Activated naive CD4-positive, alpha-beta T cell treated with anti-CD3 and anti-CD28 coated beads, Interleukin-2, amount 50 U/mL, for 16 hours (primary cell): ENCODE data around the gene KATNB1.
"Not testable (repeated sequence)": the region's sequence is repeated elsewhere in the genome, so short reads cannot be mapped to it uniquely, and the experiment has no call there.

Source experiments
- DNase-seq: peaks from one replicate; pipeline ENCODE4 v3.0.0-alpha.2; 2020

The KATNB1 gene

DNA sequence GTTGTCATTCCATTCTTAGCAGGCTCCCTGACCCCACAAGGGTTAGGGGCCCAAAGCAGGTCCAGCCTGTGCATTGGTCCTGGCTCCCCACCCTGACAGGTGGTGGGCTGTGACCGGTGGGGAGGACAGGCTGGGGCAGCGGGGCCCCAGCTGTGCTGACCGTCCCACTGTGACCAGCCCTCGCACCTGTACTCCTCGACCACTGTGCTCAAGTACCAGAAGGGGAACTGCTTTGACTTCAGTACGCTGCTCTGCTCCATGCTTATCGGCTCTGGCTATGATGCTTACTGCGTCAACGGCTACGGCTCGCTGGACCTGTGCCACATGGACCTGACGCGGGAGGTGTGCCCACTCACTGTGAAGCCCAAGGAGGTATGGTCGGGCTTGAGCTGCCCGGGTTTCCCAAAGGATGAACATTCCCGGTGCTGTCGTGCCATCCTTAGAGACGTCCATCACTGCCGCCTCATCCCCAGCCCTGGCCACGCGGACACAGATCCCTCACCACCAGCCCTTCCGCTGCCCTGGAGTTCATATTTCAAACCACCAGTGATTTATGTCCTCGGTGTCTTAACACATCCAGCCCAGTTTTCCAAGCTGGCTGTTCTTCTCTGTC lies 33.7 kb upstream of the KATNB1 start:
- DNase-seq: no peak

DNA sequence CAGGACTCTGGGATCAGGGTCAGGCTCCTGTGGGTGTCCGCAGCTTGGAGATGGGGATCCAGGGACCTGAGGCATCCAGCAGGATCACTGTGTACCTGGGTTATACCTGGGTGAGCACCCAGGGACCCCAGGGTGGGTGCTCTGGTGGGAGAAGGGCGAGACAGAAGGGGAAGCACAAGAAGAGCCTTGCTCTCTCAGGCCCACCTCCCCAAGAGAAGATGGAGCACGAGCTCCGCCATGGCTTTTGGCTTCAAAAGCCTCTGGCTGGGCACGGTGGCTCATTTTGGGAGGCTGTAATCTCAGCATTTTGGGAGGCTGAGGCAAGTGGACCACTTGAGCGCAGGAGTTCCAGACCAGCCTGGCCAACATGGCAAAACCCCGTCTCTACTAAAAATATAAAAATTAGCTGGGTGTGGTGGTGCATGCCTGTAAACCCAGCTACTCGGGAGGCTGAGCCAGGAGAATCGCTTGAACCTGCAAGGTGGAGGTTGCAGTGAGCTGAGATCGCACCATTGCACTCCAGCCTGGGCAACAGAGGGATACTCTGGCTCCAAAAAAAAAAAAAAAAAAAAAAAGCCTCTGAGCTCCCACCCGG lies 32.1 kb upstream of the KATNB1 start:
- no peak for DNase-seq

DNA sequence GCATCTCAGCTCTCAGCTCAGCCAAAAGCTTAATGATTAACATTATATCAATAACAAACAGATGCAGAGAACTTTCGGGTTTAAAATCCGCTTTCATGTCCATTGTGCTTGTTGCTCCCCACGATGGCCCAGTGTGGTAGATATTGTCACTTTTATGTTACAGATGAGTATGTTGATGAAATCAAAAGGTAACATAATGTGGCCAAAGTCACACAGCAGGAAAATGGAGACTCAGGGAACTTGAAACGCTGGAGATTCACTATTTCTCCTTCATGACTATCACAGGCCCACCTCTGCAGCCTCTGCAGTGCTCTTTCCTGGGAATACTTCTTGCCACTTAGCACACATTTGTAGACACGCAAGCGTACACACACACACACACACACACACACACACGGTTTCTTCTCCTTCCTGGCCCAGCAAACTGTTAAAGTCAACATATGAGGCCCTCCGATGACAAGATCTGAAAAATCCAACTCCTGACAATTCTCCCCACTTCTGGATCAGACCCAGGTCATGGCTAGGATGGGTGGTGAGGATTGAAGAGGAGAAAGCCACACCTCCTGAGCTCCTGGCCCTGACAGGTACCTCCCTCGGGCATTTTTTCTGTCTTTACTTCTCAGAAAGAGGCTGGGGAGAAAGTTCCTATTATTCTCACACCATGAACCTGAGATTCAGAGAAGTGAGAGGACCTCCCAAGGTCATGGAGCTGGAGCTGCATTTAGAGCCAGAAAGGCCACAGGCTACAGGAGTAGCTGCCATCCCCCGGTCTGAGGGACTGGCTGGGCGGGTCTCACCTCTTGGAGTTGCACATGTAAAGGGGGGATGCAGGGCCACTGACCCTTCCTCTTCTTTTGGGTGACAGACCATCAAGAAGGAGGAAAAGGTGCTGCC lies 31.3 kb upstream of the KATNB1 start:
- no peak for DNase-seq

DNA sequence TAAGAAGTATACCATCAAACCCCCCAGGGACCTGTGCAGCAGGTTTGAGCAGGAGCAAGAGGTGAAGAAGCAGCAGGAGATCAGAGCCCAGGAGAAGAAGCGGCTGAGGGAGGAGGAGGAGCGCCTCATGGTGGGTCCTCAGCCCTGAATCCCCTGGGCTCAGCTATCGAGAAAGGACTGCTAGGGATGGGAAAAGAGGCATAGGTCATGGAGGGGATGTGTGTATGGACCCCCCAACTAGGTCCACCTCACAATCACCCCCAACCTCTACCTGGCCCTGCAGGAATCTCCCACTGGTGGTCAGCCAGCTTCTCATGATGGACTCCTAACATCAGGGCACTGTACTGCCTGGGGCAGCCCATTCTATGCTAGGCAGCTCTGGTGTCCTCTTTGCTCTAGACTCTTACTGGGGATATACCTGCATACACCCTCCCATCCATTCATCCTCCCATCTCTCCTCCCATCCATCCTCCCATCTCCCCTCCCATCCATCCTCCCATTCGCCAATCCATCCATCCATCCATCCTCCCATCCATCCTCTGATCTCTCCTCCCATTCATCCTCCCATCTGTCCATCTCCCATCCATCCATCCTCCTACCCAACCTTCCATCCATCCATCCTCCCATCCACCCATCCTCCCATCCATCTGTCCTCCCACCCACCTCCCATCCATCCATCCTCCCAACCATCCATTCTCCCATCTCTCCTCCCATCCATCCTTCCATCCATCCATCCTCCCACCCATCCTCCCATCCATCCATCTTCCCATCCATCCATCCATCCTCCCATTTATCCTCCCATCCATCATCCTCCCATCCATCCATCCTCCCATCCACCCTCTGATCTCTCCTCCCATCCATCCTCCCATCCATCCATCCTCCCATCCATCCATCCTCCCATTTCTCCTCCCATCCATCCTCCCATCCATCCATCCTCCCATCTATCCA lies 30.4 kb upstream of the KATNB1 start:
- no peak for DNase-seq

DNA sequence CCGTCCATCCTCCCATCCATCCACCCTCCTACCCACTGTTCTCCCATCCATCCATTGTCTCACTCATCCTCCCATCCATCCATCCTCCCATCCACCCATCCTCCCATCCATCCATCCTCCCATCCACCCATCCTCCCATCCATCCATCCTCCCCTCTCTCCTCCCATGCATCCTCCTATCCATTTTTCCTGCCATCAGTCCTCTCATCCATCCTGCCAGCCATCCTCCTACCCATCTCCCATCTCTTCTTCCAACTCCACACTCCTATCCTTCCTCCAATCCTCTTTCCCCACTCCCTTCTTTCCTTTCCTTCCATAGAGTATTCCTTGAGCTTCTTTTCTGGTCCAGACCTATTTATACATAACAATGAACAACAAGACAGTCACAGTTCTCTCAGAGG lies 28.9 kb upstream of the KATNB1 start:
- no peak for DNase-seq

DNA sequence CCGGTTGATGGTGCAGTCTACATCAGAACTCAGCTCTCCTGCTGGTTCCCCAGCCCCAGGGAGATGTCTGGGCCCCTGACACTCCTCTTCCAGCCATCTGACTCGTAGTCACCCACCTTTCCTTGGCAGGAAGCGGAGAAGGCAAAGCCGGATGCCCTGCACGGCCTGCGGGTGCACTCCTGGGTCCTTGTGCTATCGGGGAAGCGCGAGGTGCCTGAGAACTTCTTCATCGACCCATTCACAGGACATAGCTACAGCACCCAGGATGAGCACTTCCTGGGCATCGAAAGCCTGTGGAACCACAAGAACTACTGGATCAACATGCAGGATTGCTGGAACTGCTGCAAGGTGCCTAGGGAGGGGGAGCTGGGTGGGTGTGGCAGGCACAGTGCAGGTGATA lies 28.2 kb upstream of the KATNB1 start:
- no peak for DNase-seq

DNA sequence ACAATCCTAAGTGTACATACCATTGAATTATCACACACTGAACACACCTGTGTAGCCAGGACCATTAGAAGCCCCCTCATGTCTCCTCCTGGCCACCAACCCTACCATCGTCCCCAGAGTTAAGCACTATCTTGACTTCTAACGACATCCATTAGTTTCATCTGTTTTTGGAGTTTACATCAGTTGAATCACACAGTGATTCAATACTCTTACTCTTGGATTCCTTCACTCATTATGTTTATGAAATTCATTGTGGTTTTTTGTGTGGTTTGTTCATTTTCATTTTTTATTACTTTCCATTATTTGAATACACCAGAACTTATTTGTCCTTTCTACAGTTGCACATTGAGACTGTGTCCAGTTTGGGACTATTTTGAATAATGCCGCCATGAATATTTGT lies 27.4 kb upstream of the KATNB1 start:
- DNase-seq: no peak

DNA sequence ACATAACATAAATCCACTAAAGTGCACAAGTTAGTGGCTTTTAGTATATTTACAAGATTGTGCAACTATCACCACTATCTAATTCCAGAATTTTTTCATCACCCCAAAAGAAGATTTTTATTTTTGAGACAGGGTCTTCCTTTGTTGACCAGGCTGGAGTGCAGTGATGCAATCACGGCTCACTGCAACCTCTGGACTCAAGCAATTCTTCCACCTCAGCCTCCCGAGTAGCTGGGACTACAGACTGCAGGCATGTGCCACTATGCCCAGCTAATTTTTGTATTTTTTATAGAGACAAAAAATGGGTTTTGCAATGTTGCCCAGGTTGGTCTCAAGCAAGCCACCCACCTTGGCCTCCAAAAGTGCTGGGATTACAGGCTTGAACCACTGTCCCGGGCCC lies 25.9 kb upstream of the KATNB1 start:
- DNase-seq: no peak

DNA sequence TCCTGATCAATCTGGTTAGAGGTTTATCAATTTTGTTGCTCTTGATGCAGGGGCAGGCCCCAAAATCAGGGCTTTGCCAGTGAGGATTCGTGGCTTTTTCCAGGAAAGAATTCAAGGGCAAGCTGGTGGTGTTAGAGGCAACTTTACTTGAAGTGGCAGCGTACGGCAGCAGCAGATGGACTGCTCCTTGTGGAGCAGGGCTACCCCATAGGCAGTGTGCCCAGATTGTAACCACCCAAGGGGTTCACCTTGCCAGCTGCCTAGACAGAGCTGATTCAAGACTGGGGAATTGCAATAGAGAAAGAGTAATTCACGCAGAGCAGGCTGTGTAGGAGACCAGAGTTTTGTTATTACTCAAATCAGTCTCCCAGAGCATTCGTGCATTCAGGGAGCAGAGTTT lies 24.2 kb upstream of the KATNB1 start:
- DNase-seq: no peak

DNA sequence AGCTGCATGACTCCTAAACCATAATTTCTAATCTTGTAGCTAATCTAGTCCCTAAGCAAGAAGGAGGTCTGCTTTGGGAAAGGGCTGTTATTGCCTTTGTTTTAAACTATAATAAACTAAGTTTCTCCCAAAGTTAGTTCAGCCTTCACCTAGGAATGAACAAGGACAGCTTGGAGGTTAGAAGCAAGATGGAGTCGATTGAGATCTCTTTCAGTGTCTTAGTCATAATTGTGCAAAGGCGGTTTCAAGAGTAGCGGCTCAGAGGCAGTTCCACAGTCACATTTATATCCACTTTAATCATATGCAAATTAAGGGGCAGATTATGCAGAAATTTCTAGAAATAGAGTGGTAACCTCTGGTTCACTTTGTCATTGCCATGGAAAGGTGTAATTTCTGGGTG lies 23.6 kb upstream of the KATNB1 start:
- no peak for DNase-seq

DNA sequence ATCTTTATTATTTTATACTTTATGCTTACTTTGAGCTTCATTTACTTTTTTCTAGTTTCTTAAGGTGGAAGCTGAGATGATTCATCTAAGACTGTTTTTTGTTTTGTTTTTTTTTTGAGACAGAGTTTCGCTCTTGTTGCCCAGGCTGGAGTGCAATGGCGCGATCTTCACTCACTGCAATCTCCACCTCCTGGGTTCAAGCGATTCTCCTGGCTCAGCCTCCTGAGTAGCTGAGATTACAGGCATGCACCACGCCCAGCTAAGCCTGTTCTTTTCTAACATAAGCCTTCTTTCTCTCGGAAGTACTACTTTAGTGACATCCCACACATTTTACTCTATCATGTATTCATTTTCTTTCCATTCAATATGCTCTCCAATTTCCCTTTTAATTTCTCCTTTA lies 23.0 kb upstream of the KATNB1 start:
- DNase-seq: not testable (repeated sequence)

DNA sequence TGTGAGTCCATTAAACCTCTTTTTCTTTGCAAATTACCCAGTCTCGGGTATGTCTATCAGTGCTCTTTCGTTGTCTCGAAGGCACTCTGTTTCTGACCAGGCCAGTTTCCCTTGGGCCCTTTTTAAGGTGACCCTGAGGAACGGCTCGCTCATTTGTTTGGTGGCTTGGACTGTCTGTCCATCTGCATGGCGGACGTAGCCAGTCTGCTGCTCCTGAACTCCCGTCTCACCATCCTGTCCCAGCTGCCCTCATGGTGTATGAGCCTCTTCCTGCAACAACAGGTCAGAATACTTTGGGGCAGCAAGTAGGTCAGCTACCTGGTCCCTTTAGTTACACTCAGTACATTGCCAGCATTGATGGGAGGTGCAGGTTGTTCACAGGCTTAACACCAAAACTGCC lies 22.0 kb upstream of the KATNB1 start:
- DNase-seq: no peak

DNA sequence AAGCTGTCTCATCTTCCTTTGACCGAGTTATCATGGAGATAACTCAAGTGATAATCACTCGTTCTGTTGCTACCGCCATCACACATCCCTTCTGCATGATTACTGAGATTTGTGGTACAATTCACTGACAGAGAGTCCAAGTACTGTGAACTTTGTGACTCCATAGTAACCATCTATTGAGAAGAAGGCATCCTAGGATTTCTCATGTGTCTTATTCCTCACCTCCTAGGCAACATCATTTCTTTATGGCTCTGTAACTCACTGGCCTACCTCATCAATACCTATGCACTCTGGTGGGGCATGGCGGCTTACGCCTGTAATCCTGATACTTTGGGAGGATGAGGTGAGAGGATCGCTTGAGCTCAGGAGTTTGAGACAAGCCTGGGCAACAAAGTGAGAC lies 21.5 kb upstream of the KATNB1 start:
- DNase-seq: no peak

DNA sequence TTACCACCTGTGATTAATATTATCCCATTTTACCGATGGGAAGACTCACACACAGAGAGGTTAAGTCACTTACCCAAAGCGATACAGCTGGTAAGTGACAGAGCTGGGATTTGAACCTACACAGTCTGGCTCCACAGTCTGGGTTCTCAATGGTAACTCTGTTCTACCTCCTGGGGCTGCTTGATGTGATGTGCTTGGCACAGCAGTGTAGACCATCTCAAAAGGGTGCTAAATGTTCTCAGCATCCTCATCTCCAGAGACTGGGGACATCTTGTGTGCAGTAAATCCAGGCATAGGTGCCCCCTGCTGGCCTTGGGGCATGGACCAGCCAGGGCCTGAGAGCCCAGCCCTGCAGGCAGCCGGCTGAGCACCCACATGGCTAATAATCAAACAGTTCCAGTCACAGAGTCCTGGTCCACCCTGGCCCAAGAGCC lies 15.4 kb upstream of the KATNB1 start:
- peak; percentile 41 for DNase-seq

DNA sequence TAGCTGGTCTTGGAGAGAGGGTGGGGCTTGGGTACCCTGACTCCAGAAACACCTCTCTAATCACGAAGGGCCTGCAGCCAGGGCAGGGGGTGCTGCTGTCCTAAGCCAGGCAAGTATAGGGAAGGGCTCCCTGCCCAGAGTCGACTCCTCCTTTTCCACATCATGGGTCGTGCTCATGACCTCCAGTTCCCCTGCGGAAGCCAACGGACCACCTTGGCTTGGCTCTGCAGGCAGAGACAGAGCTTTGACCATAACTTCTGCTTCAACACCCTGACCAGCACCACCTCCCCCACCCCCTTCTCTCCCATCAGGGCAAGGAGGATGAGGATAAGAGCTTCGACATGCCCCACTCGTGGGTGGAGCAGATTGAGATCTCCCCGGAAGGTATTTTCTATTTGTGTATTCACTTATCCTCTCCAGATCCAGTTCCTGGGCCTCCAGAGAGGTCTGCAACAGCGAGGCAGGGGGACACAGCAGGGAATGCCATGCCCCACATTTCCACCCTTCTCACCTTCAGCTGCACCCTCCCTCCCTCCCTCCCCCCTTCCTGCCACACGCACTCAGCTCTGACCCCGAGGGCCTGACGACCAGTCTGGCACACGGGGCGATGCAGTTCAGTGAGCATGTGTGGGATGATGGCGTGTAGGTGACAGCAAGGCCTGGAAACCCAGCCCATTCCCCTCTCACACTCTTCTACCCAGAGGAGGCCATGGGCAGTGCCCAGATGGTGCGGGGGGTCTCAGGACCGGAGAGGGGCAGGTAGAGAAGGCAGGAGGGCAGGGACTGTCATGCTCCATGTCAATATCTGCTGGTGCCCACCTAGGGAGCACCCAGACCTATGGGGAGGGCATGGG lies 14.0 kb upstream of the KATNB1 start:
- DNase-seq: no peak

DNA sequence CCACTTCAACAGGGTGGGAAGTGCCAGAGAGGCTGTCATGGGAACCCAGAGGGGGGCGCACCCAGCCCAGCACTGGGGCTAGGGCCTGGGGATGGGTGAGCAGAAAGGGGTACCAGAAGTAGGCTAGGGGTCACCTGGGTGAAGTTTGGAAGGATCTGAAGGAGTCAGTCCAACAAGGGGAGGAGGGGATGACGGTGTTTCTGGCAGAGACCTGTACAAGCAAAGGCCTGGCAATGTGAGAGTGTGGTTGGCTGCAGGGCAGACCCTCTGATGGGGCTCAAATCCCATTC lies 13.4 kb upstream of the KATNB1 start:
- no peak for DNase-seq

DNA sequence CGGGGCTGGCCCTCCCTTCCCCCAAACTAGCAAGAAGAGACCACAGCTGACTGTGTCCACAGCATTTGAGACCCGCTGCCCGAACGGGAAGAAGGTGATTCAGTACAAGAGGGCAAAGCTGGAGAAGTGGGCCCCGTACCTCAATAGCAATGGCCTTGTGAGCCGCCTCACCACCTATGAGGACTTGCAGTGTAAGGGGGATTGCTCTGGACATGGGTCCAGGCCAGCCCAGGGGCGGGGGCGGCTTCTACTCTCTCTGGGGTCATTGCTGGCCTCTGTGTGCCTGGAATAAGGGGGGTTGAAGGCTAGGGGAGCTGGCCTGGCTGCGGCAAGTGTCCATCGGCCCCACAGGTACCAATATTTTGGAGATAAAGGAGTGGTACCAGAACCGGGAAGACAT lies 12.9 kb upstream of the KATNB1 start:
- DNase-seq: no peak

DNA sequence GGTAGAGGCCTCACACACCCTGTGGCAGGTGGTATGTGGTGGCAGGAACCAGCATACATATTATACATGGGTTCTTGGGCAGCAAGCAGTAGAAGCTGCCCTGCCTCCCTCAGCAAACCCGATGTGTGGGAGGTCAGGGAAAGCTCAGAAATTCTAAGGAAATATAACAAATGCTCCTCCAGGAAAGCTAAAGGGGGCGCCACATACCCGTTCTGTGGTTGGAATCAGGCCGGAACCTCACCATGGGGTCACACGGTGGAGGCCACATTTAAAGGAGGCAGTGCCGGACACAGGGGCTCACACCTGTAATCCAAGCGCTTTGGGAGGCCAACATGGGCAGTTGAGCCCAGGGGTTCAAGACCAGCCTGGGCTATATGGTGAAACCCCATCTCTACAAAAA lies 12.4 kb upstream of the KATNB1 start:
- DNase-seq: no peak

DNA sequence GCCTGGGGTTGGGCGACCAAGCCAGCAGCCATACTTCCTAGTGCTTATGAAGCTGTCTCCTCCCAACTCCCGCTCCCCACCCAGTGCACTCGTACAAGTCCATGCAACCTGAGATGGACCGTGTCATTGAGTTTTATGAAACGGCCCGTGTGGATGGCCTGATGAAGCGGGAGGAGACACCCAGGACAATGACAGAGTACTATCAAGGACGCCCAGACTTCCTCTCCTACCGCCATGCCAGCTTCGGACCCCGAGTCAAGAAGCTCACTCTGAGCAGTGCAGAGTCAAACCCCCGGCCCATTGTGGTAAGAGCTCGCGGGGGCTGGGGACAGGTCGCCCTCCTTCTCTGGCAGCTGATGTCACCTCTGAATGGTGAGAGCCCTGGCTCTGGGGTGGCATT lies 11.0 kb upstream of the KATNB1 start:
- no peak for DNase-seq

DNA sequence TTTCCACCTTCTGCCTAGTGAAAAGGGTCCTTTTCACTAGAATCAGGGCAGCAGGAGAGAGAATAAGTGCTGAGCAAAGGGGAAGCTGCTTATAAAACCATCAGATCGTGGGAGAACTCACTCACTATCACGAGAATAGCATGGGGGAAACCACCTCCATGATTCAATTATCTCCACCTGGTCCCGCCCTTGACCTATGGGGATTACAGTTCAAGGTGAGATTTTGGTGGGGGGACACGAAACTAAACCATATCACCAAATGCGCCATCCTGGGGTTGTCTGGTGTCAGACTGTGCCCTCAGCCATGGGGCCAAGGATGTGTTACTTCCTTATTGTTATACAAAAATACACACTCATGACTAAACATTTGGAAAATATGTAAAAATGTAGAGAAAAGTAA lies 10.4 kb upstream of the KATNB1 start:
- no peak for DNase-seq

DNA sequence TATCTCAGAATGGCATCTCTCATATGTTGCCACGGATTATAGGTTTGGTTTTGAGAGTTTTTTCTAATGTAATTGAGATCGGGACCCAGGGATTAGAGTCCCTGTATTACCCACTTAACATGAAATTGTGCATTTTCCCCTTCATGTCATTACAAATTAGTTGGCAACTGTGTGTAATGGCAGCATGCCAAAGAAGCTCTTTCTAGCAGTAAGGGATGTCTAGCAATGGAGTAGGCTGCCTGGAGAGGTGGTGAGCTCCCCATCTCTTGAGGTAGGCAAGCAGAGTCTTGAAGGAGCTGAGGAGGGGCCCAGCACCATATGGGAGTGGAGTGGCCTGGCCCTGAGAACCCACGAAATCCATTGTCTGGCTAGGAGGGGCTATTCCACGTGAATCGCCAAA lies 10.0 kb upstream of the KATNB1 start:
- no peak for DNase-seq

DNA sequence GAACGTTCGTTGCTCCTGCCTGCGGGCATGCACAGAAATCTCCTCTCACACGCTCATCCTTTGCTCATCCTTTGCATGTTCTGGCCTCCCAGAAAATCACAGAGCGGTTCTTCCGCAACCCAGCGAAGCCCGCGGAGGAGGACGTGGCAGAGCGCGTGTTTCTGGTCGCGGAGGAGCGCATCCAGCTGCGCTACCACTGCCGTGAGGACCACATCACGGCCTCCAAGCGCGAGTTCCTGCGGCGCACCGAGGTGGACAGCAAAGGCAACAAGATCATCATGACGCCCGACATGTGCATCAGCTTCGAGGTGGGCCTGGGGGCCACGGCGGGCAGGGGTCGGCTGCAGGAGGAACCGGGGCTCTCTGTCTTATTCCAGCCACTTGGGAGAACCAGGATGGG lies 9.6 kb upstream of the KATNB1 start:
- no peak for DNase-seq
